CD4-positive, alpha-beta T cell treated with Interleukin-15 for 1 hour (primary cell): ENCODE measurements around the gene BTBD18.
A peak's percentile ranks its signal among the peaks of the same experiment; 100 is the strongest.

Experiments used
- DNase-seq: peaks from one replicate; pipeline ENCODE4 v3.0.0-alpha.2; 2020

The BTBD18 gene, protein sequence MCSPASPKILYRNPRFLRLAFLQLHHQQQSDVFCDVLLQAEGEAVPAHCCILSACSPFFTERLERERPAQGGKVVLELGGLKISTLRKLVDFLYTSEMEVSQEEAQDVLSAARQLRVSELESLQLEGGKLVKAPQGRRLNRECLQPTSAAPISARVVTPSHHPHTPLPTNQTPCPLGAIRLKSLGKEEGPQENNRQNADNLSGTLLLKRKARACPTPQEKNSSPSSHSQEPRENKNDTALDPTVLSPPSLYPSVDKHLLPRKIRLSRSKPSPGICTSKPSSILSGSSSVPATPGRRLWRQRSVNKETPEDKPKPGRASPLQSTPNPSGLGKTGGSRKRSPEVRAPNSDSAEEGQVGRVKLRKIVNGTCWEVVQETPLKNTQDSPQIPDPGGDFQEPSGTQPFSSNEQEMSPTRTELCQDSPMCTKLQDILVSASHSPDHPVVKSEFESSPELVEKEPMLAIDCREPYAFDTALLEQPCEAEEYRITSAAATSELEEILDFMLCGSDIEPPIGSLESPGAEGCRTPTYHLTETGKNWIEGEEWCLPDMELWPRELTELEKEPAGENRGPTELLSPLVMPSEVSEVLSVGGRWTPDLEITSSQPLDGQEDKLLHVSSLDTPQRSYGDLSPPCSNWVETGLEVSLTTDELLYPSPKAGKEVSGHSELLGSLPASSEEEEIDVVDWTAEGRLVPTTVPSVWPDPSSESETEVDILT

DNA sequence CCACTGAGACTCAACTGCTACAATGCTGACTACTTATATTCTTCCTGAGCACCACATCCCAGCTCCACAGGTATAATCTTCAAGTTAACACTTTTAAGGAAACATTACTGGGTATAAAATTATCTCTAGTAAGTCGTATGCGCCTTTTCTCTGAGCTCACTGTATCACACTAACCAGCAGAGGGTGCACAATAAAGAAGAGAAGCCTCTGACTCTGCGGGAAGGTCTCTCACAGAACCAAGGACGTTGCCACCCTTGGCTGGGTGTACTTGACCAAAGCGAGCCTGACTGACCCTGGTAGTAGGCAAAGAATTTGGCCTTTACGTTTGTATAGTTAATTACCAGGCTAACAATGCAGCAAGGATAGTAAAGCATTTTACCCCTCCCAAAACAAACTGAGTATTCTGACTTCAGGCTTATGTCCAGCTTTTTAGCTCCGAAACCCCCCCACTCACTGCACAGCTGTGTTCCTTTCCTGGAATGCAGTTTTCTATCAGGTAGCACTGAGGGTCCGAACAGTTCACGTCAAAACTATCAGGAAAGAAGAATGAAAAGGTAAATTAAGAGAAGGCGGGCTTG lies at the start of gene BTBD18:
TSS of gene BTBD18 (minus strand) at position 144 of the 578 bp plus-strand sequence. CDS start 631 bp downstream, outside the sequence.
- DNase-seq, result no peak

DNA sequence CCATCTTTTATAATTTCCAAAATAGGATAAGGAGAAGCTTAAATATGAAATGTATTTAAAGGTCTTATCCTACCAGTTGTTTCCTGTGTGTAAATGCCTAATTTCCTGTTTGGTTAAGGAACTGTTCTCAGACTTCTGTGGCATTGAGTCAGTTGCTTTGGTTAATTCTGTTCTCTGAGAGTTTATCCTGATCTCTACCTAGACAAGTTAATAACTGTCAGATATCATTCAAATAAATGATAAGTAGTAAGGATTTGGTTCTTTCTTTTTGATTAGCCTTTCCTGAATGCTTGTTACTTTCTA lies 49.5 kb upstream of the BTBD18 start:
- no peak for DNase-seq

DNA sequence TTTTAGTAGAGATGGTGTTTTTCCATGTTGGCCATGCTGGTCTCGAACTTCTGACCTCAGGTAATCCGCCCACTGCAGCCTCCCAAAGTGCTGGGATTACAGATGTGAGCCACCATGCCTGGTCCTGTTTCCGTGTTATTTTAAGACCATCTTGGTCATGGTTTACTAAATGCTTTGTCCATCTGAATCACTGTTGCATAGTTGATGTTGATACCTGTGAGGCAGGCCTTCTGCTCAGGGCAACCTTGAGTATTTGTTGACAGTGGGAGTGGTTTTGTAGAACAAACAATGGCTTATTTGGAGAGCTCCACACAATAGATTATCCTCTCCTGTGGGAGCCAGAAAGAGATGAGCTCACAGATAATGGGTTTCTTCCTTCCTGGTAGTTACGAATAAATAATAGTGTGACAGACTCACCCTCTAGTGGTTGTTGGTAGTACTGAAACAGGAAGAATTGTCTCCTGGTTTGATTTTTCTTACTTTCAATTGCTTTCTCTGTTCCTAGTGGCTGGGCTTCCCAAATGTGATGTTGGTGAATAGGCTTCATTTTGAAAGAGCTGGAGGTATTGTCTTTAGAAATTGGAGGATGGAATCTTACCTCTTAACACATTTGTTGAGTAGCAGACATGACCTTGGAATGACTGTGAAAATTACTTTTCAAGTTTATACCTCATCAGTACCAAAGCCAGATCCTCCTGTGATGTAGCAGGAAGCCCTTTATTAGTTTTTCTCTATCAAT lies 49.0 kb upstream of the BTBD18 start:
- no peak for DNase-seq

DNA sequence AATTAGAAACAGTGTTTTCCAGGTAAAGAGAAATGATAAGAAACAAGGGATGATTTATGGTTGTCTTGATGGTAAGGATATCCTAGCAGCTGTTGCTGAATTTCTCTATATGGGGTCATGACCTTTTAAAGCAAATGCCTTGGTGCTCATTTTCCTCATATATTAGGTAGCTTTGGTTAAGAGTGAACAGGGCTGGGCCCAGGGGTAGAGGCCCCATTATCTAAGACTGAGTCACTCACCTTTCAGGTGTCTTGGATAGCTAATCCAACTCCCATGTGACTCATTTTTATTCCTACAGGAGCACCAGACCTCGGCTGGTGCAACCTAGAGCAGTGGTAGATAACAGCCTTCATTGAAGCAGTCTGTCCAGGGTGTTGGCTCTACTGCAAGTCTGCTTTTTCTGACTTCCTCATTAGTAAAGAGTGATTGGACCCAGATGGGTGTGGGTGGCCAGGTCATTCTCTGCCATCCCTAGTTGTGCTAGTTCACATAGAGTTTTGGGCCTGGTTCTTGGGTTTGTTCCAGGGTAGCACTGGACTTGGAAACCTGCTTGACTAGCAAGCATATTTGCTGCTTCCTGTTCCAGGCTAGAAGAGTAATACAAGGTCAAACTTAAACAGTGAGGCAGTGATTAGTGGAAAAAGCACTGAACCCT lies 47.4 kb upstream of the BTBD18 start:
- peak; percentile 19 for DNase-seq

DNA sequence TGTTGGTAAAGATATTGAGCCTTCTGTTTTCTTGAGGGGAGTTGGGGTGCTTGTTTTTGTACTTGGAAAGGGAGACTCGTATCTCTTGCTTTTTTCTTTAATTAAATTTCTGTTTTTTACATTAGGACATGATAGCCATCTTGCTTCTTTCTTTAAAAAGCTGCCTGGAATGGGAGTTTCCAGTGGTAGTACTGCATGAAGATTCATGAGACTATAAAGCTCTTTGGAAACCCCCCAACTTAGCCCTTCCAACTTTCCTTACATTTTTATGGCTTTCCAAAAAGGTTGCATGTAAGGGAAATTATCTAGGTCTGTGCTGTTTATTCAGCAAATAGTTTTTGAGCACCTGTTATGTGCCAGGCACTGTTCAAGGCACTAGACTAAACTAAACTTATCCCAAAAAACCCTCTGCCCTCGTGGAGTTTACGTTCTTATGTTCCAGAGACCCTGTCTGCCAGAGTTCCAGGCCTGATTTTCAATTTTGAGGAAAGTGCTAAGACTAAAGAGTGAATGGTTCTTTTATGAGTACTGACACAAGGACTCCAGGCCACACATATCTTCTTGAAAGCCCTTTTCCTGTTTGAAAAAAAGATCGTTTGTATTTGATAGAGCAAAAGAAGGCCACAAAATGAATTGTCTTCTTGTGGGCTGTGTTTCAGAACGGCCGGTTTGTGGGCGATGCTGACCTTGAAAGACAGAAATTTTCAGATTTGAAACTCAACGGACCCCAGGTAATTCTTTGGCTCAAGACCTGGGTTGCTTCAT lies 41.9 kb upstream of the BTBD18 start:
- no peak for DNase-seq

DNA sequence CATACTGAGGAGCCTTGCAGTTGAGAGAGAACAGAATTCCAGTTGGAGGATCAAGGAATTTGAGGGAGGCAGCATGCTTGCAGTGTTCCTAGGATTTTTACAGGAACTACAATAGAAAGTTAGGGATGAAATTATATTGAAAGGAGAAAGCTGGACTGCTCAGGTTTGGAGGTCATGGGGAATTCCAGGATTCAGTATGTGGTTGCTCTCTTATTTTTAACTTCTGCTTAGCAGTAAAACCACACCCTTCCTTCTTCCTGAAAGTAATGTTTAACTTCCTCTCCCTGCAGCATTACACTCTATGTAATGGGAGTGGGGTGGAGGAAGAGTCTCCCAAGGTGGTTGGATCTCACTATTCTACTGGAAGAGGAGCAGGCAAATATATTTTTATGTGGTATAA lies 41.3 kb upstream of the BTBD18 start:
- DNase-seq, result no peak

DNA sequence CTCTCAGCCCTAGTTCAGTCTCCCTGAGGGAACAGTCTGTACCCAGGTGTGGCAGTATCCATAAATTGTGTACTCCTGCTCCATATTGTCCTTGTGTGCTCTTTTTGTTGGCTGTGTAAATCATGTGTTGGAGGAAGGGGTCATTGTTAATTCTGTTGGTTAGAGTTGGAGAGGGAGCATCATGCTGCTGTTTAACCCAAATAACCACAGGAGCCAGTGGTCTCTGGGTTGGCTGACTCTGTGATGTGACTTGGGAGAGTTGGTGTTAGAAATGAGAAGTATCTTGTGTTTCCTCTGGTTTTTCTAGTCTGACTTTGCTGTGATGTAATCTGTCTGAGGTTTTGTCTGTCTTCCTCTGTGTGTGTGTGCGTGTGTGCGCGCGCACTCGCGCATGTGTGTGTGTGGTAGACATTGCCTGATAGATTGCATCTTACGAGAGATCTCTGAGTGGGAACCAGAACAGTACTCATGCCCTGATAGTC lies 40.5 kb upstream of the BTBD18 start:
- peak; percentile 95 for DNase-seq

DNA sequence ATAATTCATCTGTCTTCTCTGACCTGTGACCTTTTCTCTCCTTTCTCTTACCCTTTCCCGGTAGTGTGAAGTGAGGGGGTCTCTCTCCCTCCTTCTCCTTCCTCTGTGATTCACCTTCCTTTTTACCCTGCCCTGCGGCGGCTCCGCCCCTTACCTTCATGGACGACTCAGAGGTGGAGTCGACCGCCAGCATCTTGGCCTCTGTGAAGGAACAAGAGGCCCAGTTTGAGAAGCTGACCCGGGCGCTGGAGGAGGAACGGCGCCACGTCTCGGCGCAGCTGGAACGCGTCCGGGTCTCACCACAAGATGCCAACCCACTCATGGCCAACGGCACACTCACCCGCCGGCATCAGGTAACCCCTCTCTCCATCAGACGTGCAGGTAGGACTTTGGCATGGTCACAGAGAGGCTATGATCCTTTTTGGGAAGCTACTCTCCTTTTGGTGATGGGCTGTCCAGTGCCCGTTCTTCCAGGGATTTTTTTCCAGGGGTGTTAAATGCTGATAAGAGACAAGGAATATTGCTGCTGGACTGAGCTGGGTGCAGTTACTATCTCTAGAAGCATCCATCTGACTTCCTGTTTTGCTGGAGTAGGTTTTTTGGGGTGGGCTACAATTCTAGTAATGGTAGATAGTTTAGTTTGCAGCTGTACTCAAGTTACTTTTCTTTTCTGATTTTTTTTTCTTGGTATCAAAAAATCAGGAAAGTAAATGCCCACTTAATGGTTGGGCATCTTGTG lies 39.9 kb upstream of the BTBD18 start:
- DNase-seq, result no peak

DNA sequence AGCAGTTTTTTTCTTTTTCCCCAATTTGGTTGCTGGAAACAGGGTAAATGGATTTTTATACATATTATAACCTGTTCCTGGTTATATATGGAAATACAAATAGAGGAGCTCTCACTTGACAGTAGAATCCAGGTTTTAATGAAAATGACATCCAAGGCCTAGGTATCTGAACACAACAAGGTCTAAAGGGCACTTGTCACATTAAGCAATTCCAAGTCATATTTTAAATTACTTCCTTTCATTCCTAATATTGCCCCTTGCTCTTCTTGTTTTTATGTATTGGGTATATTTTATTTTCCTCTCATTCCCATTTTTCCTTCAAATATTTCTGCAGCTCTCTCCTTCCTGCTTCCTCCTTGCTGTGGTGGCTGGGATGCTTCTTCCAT lies 37.1 kb upstream of the BTBD18 start:
- DNase-seq, result no peak

DNA sequence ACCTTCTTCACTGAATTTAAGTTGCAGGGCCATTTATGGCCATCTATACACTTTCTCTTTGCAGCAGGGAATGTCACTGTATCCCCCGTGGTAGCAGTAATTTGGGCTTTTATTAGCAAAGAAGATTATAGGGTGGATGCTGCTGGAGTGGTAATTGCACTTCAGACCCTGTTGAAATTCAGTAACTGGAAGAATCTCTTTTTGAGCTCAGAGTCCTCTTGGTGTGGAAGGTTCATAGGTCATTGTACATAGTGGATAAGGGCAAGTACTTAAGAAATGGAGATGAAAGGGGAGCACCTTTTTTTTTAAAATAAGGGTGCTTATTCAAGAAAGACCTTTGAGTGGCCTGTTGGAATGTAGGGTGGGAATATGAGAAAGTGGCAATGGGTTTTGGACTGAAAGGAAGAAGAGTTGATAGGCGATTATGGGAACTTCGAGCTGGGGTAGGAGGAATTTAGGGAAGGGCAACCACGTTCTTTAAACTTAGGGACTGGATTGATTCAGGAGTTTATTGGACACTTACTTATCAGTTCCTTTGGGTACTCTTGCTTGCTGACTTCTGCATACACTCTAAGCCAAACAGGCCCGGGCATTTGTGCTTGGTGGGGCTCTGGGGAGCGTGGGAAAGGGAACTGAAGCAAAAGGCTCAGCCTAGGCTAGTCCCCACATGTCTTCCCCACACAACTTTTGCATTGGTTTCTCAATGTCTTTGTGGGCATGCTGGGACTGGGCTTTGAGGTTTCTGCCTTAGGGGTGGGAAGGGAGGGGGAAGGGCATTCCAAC lies 36.5 kb upstream of the BTBD18 start:
- peak; percentile 31 for DNase-seq

DNA sequence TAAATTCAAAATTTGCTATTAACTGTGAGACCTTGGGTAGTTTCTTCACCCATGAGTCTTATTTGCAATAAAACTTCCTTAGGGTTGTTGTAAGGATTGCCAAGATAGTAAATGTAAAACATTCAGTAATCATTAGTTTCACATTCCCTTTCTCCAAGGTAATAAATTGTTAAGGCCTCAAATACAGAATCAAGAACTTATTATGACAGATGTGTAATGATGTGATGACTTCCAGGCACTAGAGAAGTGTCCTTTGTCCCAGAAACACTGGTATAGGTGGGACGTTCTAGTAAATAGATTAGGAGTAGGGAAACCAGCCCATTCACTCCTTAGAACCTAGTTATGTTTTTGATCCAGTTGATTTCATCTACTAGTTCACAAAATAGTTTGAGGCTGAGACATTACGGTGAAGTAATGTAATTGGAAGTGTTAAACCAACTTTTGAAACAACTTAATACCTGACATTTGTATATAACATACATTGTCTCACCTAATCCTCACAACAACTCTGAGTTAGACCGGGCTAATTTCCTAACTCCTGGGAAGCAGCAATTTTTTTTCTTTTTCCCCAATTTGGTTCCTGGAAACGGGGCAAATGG lies 35.5 kb upstream of the BTBD18 start:
- no peak for DNase-seq

DNA sequence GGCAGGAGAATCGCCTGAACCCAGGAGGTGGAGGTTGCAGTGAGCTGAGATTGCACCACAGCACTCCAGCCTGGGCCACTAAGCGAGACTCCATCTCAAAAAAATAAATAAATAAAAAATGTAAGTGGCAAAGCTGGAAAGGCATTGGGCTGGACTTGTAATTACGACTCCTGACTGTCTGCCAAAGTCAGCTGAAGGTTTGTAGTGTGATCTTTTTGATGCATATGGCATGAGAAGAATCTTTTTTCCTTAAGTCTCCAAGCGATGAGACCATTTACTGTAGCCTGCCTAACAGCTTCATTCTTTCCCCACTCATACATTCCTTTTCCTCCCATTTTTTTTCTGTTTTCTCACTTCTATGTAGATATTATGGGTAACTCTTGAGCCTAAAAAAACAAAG lies 34.8 kb upstream of the BTBD18 start:
- no peak for DNase-seq

DNA sequence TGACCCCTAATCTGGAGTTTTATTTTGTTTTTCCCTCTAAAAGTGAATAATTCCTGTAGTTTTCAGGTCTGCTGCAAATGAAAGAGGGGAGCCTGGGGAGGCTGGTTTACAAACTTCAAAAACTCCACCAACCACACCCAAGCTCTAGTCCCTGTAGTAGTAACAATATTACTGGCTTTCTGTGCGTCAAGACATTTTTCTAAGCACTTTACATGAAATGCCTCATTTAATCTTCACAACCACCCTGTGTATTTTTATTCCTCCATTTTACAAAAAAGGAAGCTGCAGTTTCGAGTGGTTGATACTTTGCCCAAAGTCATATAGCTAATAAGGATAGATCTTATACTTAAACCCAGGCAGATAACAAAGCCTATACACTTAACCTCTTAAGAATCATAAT lies 33.5 kb upstream of the BTBD18 start:
- no peak for DNase-seq

DNA sequence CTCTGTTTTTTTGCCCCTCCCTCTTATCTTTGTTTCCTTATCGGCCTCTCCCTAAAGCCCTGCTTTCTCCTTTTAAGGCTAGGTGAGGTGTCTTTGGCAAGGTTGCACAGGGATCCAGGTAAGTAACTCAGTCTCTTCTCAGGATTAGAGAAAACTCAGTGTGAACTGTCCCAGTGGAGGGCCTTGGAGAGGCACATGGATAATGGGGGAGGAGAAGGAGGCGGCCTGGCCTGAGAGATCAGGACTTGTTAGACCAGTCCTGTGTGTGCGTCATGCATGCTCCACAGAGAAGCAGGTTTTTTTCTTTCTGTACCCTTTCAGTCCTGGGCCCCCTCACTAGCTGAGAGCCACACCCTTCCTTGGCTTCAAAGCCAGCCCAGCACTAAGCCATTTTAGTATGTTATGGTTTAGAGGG lies 29.9 kb upstream of the BTBD18 start:
- DNase-seq, result no peak

DNA sequence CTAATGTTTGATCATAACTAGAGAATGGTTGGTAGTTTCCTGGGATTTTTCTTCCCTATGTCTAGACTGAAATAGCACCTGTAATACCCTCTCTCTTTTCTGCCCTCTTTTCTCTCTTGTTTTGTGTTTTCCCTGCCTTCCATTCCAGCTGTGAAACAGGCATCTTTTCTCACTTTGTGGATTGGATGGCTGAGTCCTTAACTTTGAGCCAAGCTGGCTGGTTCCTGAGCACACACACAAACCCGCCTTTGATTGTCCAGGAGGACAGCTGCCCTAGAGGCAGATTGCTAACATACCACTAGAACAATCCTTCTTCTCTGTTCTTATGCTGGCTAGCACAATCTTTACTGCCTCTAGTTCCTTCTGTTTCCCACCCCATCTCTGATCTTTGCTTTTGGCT lies 27.7 kb upstream of the BTBD18 start:
- DNase-seq, result no peak

DNA sequence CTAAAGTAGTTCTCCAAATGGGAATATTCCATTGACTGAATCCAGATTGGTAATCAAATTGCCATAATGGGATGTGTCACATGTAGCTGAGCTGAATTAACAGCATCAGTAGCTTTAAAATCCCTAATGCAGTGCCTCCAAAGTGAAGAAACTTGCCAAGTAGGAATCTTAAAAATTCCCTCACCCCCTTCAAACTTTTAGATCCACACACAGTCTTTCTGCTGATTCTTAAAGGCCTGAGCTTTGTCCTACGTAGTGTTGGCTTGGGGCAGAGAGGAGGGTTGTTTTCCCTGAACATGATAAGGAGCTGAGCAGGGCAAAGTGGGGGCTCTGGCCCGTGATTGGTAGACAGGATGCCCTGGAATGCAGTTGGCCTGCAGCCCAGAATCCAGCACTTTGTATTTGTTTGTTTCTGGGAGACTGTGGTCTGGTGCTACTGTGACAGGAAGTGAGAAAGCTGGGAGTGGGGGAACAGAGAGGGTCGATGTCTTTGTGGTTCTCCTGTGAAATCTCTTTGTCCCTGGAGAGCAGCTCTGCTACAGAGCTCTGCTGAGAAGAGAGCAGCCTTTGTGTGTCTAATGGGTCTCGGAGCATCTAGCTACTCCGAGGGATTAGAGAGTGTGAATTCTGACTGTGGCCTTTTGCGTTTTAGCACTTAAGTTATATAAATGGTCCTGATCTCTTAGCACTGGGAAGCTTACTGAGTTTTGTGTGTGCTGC lies 26.9 kb upstream of the BTBD18 start:
- no peak for DNase-seq

DNA sequence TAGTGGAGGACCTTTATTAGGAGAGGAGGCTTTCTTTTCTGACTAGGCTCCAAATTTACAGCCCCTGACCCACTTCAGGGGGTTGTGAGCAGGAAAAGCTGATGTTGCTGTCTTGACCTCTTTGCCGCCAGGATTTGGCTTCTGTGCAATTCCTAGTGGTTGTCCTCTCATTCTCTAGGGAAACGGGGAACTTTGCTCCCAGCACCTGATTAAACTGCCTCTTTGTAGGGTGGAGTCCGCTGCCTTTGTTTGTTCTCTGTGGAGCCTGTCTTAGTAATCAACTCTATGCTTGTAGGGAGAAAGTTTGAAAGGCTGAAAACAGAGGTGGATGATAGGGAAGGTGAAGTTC lies 26.3 kb upstream of the BTBD18 start:
- no peak for DNase-seq

DNA sequence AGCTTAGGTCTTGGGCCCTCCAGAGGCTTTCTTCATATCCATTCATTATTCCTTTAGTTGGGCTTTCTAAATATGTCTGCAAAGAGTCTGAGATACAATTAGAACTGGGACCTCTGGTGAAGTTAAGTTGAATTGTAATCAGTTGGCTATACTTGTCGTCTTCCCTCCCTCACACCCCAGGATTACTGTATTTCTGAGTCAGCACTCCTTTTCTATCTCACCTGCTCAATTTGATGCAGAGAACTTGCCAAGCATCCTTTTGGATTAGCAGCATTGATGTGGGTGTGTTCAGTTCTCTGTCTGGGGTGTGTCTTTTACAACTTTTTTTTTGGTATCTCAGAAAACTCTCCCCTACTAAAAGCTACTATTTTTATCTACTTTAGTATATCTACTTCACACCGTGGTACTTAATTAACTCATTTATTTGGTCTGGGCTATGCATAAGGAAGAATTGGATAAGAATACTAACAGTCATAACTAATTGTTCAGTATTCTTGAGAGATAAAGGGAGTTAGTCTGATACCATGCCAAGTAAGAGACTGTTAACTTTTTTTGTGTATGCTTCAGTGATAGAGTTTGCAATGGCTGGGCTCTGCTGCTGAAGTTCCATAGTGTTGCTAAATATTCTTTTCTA lies 25.1 kb upstream of the BTBD18 start:
- no peak for DNase-seq

DNA sequence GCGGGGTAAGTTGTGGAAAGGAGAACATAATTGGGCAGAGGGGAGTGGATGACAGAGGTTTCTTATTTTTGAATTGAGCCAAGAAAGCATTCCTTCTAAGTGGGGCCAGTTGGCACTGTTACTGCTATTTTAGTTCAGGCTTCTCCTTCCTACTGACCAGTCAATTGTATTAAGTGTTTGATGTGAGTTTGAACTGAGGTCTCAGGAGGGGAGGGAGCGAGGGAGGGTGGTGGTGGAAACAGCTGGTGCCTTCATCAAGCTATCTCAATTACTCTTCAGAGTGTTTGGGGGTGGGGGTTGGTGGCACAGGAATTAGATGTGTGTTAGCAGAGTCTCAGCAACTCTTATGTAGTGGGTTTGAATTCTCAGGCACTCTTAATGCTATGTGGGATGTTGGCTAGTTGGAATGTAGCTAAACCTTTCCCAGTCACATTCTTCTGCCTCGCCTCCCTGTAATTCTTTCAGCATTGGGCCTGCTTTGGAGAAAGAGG lies 24.5 kb upstream of the BTBD18 start:
- no peak for DNase-seq
